Sigmoid colon (tissue), 7 donors: Measurements from ENCODE around the gene ALX4. TPM values are rescaled to one million over a fixed set of nuclear protein-coding genes. Genes with fewer than 3 reads are reported as not detected.

ENCODE experiments used
- DNase-seq: peaks from one replicate; pipeline ENCODE4 v3.0.0-alpha.2; 2019
- H3K27ac ChIP-seq, 4 donors: fragments of 200-600 bp; sonication (generic); one replicate each; pipeline ENCODE4 v1.5.1; 2016 to 2019; ENCODE audit warnings: mild to moderate bottlenecking in 1 of 4
- H3K27me3 ChIP-seq, 3 donors: fragments of 200-600 bp; sonication (generic); one replicate each; pipeline ENCODE4 v1.5.1; 2019; ENCODE audit warnings: mild to moderate bottlenecking in 1 of 3
- H3K36me3 ChIP-seq, 4 donors: fragments of 200-600 bp; sonication (generic); one replicate each; pipeline ENCODE4 v1.5.1; 2016 to 2019
- H3K4me1 ChIP-seq, 4 donors: fragments of 200-600 bp; sonication (generic); one replicate each; pipeline ENCODE4 v1.5.1; 2017 to 2019
- H3K4me3 ChIP-seq, 4 donors: fragments of 200-600 bp; sonication (generic); one replicate each; pipeline ENCODE4 v1.5.1; 2017 to 2019; ENCODE audit warnings: mild to moderate bottlenecking in 2 of 4, moderate library complexity in 1 of 4
- H3K9me3 ChIP-seq, 4 donors: fragments of 200-600 bp in 3 of 4; sonication (generic) in 3 of 4; one replicate each; pipeline versions ENCODE4 v1.5.1 to v1.6.1; 2013 to 2019
- EP300 ChIP-seq, 4 donors: sonication (generic); formaldehyde crosslinking; IDR thresholded peaks; one replicate each; pipeline ENCODE4 v1.6.1; 2017; ENCODE audit warnings: antibody characterized with exemption in 4 of 4
- POLR2A ChIP-seq, 2 donors: fragments of 450-650 bp; IDR thresholded peaks; one replicate each; pipeline ENCODE4 v1.6.1; 2016; ENCODE audit warnings: antibody characterized with exemption in 2 of 2, mild to moderate bottlenecking in 2 of 2, moderate library complexity in 2 of 2
- POLR2AphosphoS5 ChIP-seq, 4 donors: sonication (generic); formaldehyde crosslinking; IDR thresholded peaks; one replicate each; pipeline ENCODE4 v1.6.1; 2017; ENCODE audit warnings: antibody characterized with exemption in 4 of 4
- WGBS, 2 donors: extraction: QIAGEN DNeasy Blood & Tissue Kit; methylation state at CpG; one replicate each; pipeline ENCODE4 v1.1.7; 2013; 5-methylcytosine and 5-hydroxymethylcytosine counted together
- intact Hi-C: fragments of 100-400 bp; cut with DNase I; formaldehyde crosslinking; loops from one replicate; pipeline ENCODE4 v1.15.1; 2023
- polyA plus RNA-seq, 3 donors: library from polyadenylated mRNA; stranded (reverse); fragments of 200-250 nt; gene quantifications; one replicate each; pipeline ENCODE4 v1.2.3, GENCODE V29; 2013
- total RNA-seq, 4 donors: library from RNA; depleted of rRNA; stranded (reverse); fragments of >200 nt; gene quantifications; one replicate each; pipeline ENCODE4 v1.1.0, GENCODE V29; 2016
- TF ChIP-seq, protein P1 (sequence below), 4 experiments: fragments of 450-650 bp in 3 of 4; fragments of 200-600 bp in 1 of 4; IDR thresholded peaks; one replicate each; pipeline ENCODE4 v1.5.1; 2016 to 2019; ENCODE audit warnings: antibody characterized with exemption in 4 of 4, mild to moderate bottlenecking in 3 of 4, moderate library complexity in 2 of 4
- donor health status: healthy with polysubstance abuse.
- donor health status: Bipolar disorder and iron deficiency.
- donor health status: healthy.

ALX4 gene
- total and polyA plus RNA-seq, 7 donors: not detected

DNA sequence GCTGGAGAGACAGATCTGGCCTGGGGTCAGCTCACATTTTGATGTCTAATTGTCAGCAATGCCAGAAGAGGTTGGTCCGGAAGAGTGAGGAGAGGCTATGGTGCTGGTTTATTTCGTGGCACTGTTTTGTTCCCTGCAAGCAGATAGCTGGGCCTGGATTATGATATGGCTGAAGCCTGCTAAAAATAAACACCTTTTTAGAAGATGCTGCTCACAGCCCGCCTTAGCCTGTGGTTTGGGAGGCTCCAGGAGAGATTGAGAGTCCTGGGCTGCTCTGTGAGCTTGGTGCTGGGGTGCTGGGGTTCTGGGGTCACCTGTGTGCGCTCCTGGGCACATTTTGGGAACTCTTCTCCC is 29.6 kb upstream of the ALX4 start:
- Histone ChIP-seq H3K4me1 (no peaks in the 10 kb centered on the region), H3K36me3 (no peaks in the 10 kb centered on the region), H3K27ac (no peak overlapping the region), H3K9me3 (no peaks in the 10 kb centered on the region), H3K27me3 (peaks cover 14 to 58% (median 40%) of the 10 kb centered on the region in 3 donors), H3K4me3 (no peak overlapping the region)
- WGBS, 2 donors: 69 to 84% methylated on average over 4 of the region's 4 CpGs
- intact Hi-C loops: no loop called here
- TF ChIP-seq POLR2A (IDR thresholded peaks at IDR 0.05) (no peak), POLR2AphosphoS5 (IDR thresholded peaks at IDR 0.05) (no peak), EP300 (IDR thresholded peaks at IDR 0.05) (no peak)
- TF ChIP-seq, protein P1, sequence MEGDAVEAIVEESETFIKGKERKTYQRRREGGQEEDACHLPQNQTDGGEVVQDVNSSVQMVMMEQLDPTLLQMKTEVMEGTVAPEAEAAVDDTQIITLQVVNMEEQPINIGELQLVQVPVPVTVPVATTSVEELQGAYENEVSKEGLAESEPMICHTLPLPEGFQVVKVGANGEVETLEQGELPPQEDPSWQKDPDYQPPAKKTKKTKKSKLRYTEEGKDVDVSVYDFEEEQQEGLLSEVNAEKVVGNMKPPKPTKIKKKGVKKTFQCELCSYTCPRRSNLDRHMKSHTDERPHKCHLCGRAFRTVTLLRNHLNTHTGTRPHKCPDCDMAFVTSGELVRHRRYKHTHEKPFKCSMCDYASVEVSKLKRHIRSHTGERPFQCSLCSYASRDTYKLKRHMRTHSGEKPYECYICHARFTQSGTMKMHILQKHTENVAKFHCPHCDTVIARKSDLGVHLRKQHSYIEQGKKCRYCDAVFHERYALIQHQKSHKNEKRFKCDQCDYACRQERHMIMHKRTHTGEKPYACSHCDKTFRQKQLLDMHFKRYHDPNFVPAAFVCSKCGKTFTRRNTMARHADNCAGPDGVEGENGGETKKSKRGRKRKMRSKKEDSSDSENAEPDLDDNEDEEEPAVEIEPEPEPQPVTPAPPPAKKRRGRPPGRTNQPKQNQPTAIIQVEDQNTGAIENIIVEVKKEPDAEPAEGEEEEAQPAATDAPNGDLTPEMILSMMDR (IDR thresholded peaks at IDR 0.05): no peak
- no peak for DNase-seq

DNA sequence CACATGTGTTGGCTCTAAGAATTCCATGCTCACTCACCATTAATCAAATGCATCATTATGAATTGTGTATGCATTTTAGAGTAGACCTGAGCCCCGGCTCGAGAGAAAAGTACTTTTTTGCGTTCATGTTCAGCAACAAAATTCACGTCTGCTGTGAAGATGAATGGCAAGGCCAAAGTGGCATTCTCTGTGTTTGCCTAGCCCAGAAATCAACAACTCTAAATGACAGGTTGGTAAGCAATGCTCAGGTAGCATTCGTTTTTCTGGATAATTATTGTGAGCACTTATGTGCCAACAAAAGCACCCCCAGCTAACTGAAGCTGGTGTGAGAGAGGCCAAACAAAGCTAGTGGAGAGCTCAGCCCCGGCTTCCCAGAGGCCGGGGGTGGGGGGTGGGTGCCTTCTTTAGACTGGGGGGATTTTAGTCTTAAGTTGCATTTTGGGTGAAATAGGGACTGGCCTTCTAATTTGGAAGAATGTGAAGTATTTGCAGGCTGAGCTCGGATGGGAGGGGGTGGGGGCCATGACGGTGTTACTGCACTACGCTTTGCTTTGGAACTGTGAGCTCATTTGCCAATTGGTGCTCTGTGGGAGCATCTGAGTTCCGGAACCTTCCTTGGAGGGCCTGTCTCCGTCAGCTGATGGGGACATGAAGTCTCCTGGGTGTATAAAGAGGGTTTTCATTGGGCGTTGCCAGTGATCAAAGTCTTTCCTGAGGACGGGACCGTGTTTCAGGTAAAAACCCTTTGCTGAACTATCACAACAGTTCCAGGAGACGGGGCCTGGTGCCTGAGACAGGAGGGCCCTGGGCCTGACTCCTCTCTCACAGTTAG is 29.0 kb upstream of the ALX4 start:
- no peak for TF ChIP-seq POLR2AphosphoS5 (IDR thresholded peaks at IDR 0.05)
- TF ChIP-seq POLR2A (IDR thresholded peaks at IDR 0.05): no peak
- TF ChIP-seq, protein P1 (IDR thresholded peaks at IDR 0.05): no peak
- Histone ChIP-seq H3K4me3 (no peak overlapping the region), H3K9me3 (no peaks in the 10 kb centered on the region), H3K27ac (no peak overlapping the region), H3K27me3 (peaks cover 20 to 64% (median 46%) of the 10 kb centered on the region in 3 donors), H3K36me3 (no peaks in the 10 kb centered on the region), H3K4me1 (no peaks in the 10 kb centered on the region)
- intact Hi-C loops: no loop called here
- no peak for DNase-seq
- WGBS, 2 donors: 48 to 69% methylated on average over 16 of the region's 16 CpGs

DNA sequence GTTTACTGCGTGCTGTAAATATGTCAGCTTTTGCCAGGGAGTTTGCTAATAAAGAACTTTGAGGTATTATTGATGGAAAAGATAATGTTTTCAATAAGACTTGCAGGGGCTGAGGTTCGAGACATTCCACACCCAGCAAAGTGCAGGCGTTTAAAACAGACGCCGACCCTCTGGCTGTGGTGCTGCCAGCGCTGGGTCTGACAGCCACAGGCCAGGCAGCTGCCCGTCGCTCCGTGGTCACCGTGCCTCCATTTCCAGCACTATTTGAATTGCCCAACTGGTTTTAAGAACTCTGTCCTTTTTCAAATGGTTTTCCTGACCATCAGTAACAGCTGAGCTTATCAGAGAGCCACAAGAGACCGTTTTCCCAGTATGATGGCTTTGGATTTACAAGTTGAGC is 28.1 kb upstream of the ALX4 start:
- Histone ChIP-seq H3K27ac (no peak overlapping the region), H3K36me3 (no peaks in the 10 kb centered on the region), H3K9me3 (no peaks in the 10 kb centered on the region), H3K4me1 (no peaks in the 10 kb centered on the region), H3K27me3 (peaks cover 22 to 73% (median 52%) of the 10 kb centered on the region in 3 donors), H3K4me3 (no peak overlapping the region)
- intact Hi-C loops: no loop called here
- TF ChIP-seq, protein P1 (IDR thresholded peaks at IDR 0.05): no peak
- TF ChIP-seq POLR2A (IDR thresholded peaks at IDR 0.05): no peak
- no peak for TF ChIP-seq POLR2AphosphoS5 (IDR thresholded peaks at IDR 0.05)
- no peak for TF ChIP-seq EP300 (IDR thresholded peaks at IDR 0.05)
- DNase-seq: no peak
- 30% methylated on average over 11 of the region's 11 CpGs for WGBS, 2 donors

DNA sequence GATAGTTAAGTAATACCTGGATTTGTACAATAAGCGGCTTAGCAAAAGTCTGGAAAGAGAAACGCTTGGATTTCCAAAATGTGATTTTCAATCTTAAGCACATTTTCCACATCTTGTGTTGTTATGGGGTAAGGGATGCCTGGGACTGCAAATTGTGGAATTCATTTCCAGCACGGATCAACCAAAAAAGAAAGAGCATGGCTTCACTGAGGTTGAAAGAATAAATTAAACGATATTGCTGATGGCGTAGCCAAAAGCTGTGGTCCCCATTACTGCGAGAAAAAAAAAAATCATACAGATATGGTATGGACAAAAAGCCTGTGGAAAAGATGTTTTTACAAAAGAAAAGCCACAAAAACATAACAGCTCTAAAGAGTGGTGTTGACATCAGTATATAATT is 26.0 kb upstream of the ALX4 start:
- peaks cover 22 to 91% (median 52%) of the 10 kb centered on the region in 3 donors for H3K27me3 ChIP-seq
- WGBS, 2 donors: 45 to 57% methylated on average over 6 of the region's 6 CpGs
- no peak overlapping the region for H3K4me3 ChIP-seq
- no peak for TF ChIP-seq EP300 (IDR thresholded peaks at IDR 0.05)
- TF ChIP-seq, protein P1 (IDR thresholded peaks at IDR 0.05): no peak
- H3K36me3 ChIP-seq: no peaks in the 10 kb centered on the region
- no peaks in the 10 kb centered on the region for H3K4me1 ChIP-seq
- intact Hi-C loops: no loop called here
- no peak overlapping the region for H3K27ac ChIP-seq
- no peaks in the 10 kb centered on the region for H3K9me3 ChIP-seq
- DNase-seq: no peak
